Renal cortex interstitium (tissue), 11 donors: ENCODE measurements around the gene B3GLCT. TPM values are rescaled to one million over a fixed set of nuclear protein-coding genes. Genes with fewer than 3 reads are reported as not detected.

Experiments
- DNase-seq, 11 donors: peaks; one replicate each; pipeline ENCODE4 v3.0.0-alpha.2; 2013; ENCODE audit warnings: low read depth in 9 of 11, low spot score in 4 of 11; ENCODE audit errors: extremely low read depth in 1 of 11
- polyA plus RNA-seq, 3 donors: library from polyadenylated mRNA; unstranded; fragments of 120-200 nt; gene quantifications; one replicate each; pipeline ENCODE4 v1.2.1, GENCODE V29; 2013; ENCODE audit not compliant: insufficient read length in 3 of 3

The B3GLCT gene
- polyA plus RNA-seq, 3 donors = 18.8 to 24.4 (median 23.1) TPM

DNA sequence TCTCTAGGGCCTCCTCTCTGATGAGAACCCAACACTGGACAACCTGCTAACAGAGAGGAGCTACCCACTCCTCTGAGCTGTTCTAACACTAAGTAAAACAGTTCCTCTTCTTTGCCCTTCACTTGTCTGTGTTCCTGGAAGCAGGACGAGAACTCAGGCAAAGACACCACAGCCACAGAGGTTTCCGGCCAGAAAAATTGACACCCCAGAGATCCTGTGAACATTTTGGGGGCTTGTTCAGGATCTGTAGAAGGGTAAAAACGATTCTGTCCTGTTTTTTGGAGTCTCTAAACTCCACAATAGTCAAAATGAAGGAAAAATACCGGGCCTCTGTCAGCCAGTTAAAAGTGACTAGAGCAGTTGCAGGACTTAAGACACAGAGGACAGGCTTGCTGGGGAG is 165.9 kb downstream of the B3GLCT start:
- DNase-seq = no peak

DNA sequence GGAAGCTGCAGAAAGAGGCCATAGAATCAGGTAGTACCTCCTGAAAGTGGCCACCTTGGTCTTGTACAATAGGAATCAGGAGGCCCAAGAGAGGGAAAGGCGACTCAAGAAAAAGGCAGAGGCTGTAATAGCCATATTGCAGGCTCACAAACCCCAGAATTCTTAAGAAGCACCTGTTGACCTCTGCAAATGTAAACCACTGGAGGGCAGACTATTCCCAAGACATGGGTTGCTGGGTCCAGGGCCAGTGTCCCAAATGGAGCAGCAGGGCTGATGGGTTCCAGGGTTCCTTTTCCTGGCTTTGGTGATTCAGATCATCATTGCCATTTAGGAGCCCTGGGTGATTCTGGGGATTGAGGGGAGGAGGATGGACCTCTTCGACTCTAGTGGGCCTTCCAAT is 167.6 kb downstream of the B3GLCT start:
- DNase-seq = no peak

DNA sequence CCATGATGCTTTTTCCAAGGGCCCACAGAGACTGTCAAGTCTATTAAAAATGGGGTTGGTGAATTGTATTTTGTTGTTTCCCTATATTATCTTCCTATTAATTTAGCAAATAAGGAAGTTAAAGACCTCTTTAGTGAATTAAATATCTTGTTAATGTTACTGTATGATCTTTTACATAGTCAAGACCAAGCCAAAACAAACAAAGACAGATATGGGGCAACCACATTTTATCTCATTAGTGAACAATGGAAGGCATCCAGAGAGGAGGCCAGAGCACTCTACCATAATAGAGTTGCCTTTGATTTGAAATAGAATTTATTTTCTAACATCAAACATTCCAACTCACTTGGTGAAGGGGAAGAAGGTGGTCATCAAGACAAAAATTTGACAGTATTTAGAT is 169.4 kb downstream of the B3GLCT start:
- DNase-seq = no peak

DNA sequence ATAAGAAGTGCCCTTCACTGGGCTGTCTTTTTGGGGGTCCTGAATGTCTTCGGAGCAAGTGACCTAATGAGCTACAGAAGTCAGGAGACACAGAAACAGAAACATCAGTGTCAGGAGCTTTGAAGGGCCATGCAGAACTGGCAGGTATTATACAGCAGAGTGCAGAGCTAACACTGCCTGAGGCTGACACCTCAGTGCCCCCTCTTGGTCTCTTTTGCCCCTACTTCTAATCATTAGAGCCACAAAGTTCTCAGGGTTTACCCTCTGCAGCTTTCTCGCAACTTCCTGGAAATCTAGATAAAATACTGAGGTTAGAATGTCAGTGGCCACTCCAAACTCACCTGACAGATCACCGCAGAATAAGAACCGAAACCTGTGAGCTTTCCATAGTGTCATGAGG is 172.7 kb downstream of the B3GLCT start:
- no peak for DNase-seq

DNA sequence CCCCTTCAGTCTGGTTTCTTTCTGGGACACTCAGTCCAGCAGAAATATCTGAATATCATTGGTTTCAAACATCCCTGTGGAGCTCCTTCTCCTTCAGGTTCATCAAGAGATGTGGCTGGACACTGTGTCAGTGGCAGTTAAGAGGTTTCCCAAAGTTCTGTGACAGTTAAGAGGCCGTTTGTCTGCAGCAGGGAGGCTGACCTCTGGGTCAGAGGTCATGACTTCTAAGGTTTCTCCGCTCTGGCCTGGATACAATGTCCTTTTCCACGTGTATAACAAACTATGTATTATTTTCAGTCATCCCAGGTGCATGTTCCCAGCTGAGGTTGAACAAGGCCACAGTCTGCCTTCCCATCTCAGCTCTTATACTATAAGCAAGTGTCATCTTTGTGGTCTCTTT is 174.9 kb downstream of the B3GLCT start:
- DNase-seq = no peak

DNA sequence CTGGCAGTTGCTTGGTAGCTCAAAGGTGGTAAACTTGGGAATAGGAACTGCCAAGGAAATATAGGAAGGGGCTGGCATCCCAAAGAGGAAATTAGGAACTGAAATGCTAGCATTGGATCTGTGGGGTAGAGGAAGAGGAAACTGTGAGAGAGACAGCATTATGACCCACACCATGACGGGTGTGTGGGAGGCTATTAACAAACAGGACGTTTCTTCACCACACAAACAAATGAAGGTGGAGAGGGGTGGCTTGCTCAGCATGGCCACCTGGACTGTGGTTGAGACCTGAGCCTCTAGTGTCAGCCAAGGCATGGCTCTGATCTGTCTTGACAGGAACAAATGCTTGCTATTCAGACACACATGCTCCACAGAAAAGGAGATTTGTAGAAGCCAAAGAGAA is 178.2 kb downstream of the B3GLCT start:
- DNase-seq = no peak

DNA sequence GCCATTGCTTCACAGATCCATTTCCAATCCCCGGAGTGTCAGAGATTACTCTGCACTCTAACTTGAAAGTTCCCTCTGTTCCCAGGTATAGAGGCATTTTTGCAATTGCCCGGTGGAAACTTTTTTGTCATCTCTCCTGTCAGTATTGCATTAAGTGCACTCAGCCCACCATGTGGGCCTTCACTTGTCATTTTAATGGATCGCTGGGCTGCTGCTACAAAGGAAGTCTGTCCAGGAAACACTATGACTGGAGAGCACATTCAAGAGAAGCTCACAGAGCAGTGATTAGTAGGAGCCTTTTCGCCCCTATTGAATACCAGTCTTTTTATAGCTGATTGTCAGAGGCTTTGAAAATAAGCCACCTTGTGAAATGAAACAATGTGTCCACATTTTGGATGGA is 180.9 kb downstream of the B3GLCT start:
- no peak for DNase-seq

Other genes with a start within 250 kb of the B3GLCT start
- 100 to 1,000 TPM in 2 of 3 donors, 10 to 100 TPM in 1; 98.1 to 139 (median 136) TPM for gene HSPH1, start 38.1 kb upstream of the B3GLCT start, polyA plus RNA-seq